HEK293T (cell line): Measurements from ENCODE around the gene KLHDC3.

Experiments
- CTCF ChIA-PET: fragments of 350-600 bp; formaldehyde crosslinking; extraction: SDS; loops from one replicate; lab custom pipeline; 2021; ENCODE audit warnings: antibody characterized with exemption, inconsistent platforms; lab: Yijun Ruan, JAX
- POLR2A ChIA-PET: fragments of 350-600 bp; formaldehyde crosslinking; extraction: SDS; loops from one replicate; lab custom pipeline; 2020; ENCODE audit warnings: antibody characterized with exemption, inconsistent platforms; lab: Yijun Ruan, JAX
- DNase-seq: peaks from one replicate; pipeline ENCODE4 v3.0.0; 2012; ENCODE audit warnings: mixed read lengths; ENCODE audit errors: extremely low spot score
- ARNT ChIP-seq: fragments of 450-650 bp; IDR thresholded peaks from 2 replicates; pipeline ENCODE4 v1.6.1; 2017; ENCODE audit warnings: mild to moderate bottlenecking
- BHLHE40 ChIP-seq: fragments of 450-650 bp; IDR thresholded peaks from 2 replicates; pipeline ENCODE4 v1.6.1; 2016; ENCODE audit warnings: mild to moderate bottlenecking, moderate library complexity, borderline replicate concordance
- CTBP1 ChIP-seq: fragments of 450-650 bp; IDR thresholded peaks from 2 replicates; pipeline ENCODE4 v1.6.1; 2016; ENCODE audit warnings: borderline replicate concordance
- ELF4 ChIP-seq: fragments of 450-650 bp; IDR thresholded peaks from 2 replicates; pipeline ENCODE4 v1.6.1; 2017; ENCODE audit warnings: antibody characterized with exemption
- FOXA1 ChIP-seq: fragments of 450-650 bp; IDR thresholded peaks from 2 replicates; pipeline ENCODE4 v1.6.1; 2016; ENCODE audit warnings: mild to moderate bottlenecking
- FOXK2 ChIP-seq: fragments of 450-650 bp; IDR thresholded peaks from 2 replicates; pipeline ENCODE4 v1.6.1; 2016; ENCODE audit warnings: mild to moderate bottlenecking
- FOXM1 ChIP-seq: fragments of 450-650 bp; IDR thresholded peaks from 2 replicates; pipeline ENCODE4 v1.6.1; 2017; ENCODE audit warnings: mild to moderate bottlenecking, borderline replicate concordance
- HDGF ChIP-seq: fragments of 450-650 bp; IDR thresholded peaks from 2 replicates; pipeline ENCODE4 v1.6.1; 2017; ENCODE audit warnings: antibody characterized with exemption, borderline replicate concordance
- L3MBTL2 ChIP-seq: fragments of 450-650 bp; conservative IDR thresholded peaks from 2 replicates; pipeline ENCODE4 v1.6.1; 2016; ENCODE audit warnings: mild to moderate bottlenecking
- LEF1 ChIP-seq: fragments of 450-650 bp; IDR thresholded peaks from 2 replicates; pipeline ENCODE4 v1.6.1; 2017; ENCODE audit warnings: mild to moderate bottlenecking, borderline replicate concordance
- NFRKB ChIP-seq: fragments of 450-650 bp; IDR thresholded peaks from 2 replicates; pipeline ENCODE4 v1.6.1; 2016; ENCODE audit warnings: mild to moderate bottlenecking, moderate library complexity
- SP1 ChIP-seq: fragments of 450-650 bp; IDR thresholded peaks from 2 replicates; pipeline ENCODE4 v1.6.1; 2017
- SUZ12 ChIP-seq: fragments of 450-650 bp; IDR thresholded peaks from 2 replicates; pipeline ENCODE4 v1.6.1; 2016; ENCODE audit warnings: mild to moderate bottlenecking
- TARDBP ChIP-seq: fragments of 450-650 bp; IDR thresholded peaks from 2 replicates; pipeline ENCODE4 v1.6.1; 2016
- ZNF384 ChIP-seq: fragments of 450-650 bp; IDR thresholded peaks from 2 replicates; pipeline ENCODE4 v1.6.1; 2016
- TF ChIP-seq, protein P1 (sequence below): fragments of 450-650 bp; IDR thresholded peaks from 2 replicates; pipeline ENCODE4 v1.6.1; 2016

KLHDC3 gene

DNA sequence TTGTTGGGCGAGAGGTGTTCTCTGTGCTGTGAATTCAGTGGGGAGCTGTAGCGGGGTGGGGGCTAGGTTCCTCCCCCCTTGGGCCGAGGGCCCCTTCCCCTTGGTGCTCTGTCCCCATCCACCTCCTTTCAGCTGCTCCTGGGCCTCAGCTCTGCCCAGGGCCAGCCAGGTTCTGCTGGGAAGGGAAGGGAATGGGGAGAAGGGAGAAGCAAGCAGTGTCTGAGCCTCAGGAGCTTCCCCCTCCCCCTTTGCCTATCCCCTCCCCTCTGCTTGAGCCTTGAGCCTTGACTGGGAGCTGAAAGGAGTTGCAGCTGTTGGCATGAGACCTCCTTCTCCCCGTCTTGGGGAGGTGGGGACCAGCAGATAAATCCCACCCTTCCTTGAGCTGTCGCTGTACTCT, 6.8 kb downstream of the KLHDC3 start:
- CTCF ChIA-PET: interaction anchor here (0.6 kb wide), 1 partner anchor 29 kb away, joined by 3 read pairs; no protein-coding TSS in a partner anchor
- POLR2A ChIA-PET: interaction anchor here (1.0 to 2.8 kb wide), 13 partner anchors 9 to 141 kb away, joined by 3 to 26 read pairs (median 6); partner anchors contain the start of genes CNPY3, CUL7, KLC4 and MRPL2
- TF ChIP-seq ARNT (no peak), FOXK2 (no peak), CTBP1 (no peak), FOXM1 (no peak), L3MBTL2 (no peak), LEF1 (no peak), SUZ12 (no peak), SP1 (no peak), ELF4 (no peak), TARDBP (no peak), FOXA1 (no peak), ZNF384 (no peak), NFRKB (no peak), BHLHE40 (no peak), HDGF (no peak)
- TF ChIP-seq, protein P1, sequence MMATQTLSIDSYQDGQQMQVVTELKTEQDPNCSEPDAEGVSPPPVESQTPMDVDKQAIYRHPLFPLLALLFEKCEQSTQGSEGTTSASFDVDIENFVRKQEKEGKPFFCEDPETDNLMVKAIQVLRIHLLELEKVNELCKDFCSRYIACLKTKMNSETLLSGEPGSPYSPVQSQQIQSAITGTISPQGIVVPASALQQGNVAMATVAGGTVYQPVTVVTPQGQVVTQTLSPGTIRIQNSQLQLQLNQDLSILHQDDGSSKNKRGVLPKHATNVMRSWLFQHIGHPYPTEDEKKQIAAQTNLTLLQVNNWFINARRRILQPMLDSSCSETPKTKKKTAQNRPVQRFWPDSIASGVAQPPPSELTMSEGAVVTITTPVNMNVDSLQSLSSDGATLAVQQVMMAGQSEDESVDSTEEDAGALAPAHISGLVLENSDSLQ: no peak
- peak; percentile 40 for DNase-seq

DNA sequence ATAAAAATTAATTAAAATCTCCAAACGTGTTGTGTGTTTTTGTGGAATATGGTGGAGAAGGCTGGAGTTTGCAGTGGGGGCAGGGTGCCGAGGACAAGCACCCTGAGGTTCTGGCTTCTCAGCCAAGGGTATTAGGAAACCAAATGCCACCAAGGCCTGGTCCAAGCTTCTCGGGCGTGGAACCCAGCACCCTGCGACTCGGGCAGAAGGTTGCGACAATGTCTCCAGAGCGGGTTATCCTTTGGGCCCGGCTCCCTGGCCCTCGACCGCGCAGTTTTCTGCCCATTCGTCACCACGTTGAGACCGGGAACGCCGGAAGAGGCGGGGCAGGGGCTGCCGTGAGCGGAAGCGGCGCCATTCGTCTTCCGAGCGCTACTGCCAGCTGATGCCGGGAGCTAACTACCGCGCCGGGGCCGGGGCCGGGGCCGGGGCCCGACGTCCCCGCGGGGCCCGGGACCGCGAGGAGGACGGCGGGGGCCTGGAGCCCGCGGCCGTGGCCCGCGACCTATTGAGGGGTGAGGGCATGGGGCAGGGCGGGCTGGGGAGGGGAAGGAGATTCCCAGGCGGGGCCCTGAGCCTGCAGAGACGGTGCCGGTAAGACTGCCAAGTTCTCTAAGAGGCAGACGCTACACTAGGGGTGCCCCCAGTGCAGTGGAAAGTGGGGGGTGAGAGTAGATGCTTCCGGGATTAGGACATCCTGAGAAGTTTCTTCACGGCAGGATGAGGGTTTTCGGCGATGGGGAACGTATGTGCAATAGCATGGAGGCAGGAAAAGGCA, 7.4 kb downstream of the KLHDC3 start, which contains the start of gene RRP36:
TSS of gene RRP36 (plus strand) at position 354 of the 778 bp plus-strand sequence. CDS start at position 386, 32 bp downstream.
- POLR2A ChIA-PET: interaction anchor here (1.0 to 2.8 kb wide), 15 partner anchors 7 to 142 kb away, joined by 3 to 26 read pairs (median 6); partner anchors contain the start of genes CNPY3, CUL7, KLC4 and KLHDC3
- CTCF ChIA-PET: interaction anchor here (0.6 to 0.7 kb wide), 2 partner anchors 29 to 56 kb away, joined by 3 read pairs; no protein-coding TSS in a partner anchor
- DNase-seq: peak; percentile 85
- TF ChIP-seq SP1 (no peak), BHLHE40 (no peak), LEF1 (no peak), CTBP1 (no peak), ELF4 (no peak), ZNF384 (no peak), ARNT (no peak), FOXK2 (no peak), FOXM1 (no peak), L3MBTL2 (peak; percentile 70)
- TF ChIP-seq, protein P1: peak; percentile 72

DNA sequence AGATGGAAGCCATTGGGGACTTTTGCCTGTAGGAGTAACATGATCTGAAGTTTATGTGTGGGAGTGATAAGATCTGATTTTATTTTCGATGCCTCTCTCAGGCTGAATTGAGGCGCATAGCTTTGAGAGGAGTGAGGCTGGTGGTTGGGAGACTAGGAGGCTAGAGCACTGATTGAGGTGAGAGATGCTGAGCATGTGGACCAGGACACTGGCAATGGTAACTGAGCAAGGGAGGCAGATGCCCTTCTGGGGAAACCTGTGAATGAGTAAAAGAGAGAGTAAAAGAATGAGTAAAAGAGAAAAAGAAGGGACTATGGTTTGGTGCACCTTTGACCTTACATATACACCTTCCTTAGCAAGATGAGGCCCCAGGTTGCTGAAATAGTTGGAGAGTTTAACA, 10.4 kb downstream of the KLHDC3 start:
- no peak for DNase-seq
- TF ChIP-seq FOXA1: no peak
- TF ChIP-seq HDGF: no peak
- ChIA-PET POLR2A (interaction anchor here (1.2 to 4.1 kb wide), 3 partner anchors 9 to 41 kb away, joined by 3 to 30 read pairs (median 4); partner anchors contain the start of genes KLHDC3 and MEA1), CTCF (no interaction called here)

DNA sequence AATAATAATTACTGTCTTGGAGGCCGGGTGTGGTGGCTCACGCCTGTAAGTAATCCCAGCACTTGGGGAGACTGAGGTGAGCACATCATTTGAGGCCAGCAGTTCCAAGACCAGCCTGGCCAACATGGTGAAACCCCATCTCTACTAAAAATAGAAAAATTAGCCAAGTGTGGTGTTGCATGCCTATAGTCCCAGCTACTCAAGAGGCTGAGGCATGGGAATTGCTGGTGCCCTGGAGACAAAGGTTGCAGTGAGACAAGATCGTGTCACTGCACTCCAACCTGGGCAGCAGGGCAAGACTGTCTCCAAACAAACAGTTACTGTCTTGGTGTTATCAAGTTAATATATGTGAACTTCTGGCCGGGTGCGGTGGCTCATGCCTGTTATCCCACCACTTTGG, 12.3 kb downstream of the KLHDC3 start:
- TF ChIP-seq SUZ12 (no peak), ELF4 (no peak), FOXA1 (no peak), ZNF384 (no peak), BHLHE40 (no peak), SP1 (no peak)
- TF ChIP-seq, protein P1: no peak
- ChIA-PET POLR2A (interaction anchor here (4.1 kb wide), 1 partner anchor 11 kb away, joined by 30 read pairs; the partner anchor contains the start of genes KLHDC3 and MEA1), CTCF (no interaction called here)
- DNase-seq: no peak

DNA sequence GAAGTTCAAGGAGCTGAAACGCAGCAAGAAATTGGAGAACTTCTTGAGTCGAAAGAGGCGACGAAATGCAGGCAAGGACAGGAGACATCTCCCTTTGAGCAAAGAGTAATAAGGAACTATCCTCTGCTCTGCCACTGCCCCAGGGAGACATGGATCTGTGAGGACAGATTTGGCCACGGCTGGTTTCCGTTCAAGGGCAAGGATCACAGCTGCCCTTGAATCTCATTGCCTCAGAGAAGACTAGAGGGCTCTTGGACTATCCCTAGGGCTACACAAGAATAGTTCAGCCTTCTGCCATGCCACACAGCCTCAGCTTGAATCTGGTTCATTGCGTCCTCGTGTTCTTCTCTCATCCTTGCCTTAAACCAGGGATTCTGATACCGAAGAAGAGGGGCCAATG, 15.1 kb downstream of the KLHDC3 start:
- no peak for DNase-seq
- ChIA-PET CTCF (no interaction called here), POLR2A (interaction anchor here (1.4 to 1.7 kb wide), 3 partner anchors 8 to 25 kb away, joined by 5 to 6 read pairs (median 5); partner anchors contain the start of genes CUL7, KLHDC3 and RRP36)
- no peak for TF ChIP-seq TARDBP

DNA sequence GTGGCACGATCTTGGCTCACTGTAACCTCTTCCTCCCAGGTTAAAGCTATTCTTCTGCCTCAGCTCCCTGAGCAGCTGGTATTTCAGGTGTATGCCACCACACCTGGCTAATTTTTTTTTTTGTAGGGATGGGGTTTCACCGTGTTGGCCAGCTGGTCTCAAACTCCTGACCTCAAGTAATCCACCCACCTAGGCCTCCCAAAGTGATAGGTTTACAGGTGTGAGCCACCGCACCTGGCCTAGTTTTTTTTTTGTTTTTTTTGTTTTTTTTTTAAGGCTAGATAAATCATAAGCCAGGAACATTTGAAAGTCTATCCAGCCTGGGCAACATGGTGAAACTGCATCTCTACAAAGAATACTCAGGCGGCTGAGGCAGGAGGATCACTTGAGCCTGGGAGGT, 18.3 kb downstream of the KLHDC3 start:
- ChIA-PET POLR2A (interaction anchor here (1.2 kb wide), 1 partner anchor 11 kb away, joined by 3 read pairs; the partner anchor contains the start of gene RRP36), CTCF (no interaction called here)
- DNase-seq: no peak
- TF ChIP-seq SUZ12: no peak
- TF ChIP-seq ARNT: no peak
- no peak for TF ChIP-seq L3MBTL2
- TF ChIP-seq, protein P1: no peak
- TF ChIP-seq FOXK2: no peak
- TF ChIP-seq CTBP1: no peak
